Caco-2 (cell line): ENCODE data around the gene ZNF397. TPM values are rescaled to one million over a fixed set of nuclear protein-coding genes. Genes with fewer than 3 reads are reported as not detected.

Source experiments
- BruUV-seq: library from RNA; stranded (reverse); fragments of 400-500 nt; replicated peaks from 2 replicates; lab custom pipeline; 2021; lab: Mats Ljungman, UMichigan
- CTCF ChIA-PET: fragments of 300-600 bp; sonication (Branson Sonifier 250); formaldehyde crosslinking; loops from one replicate; lab custom pipeline; 2022; ENCODE audit warnings: antibody characterized with exemption; lab: Charles Lee
- POLR2A ChIA-PET: fragments of 300-600 bp; sonication (Branson Sonifier 250); formaldehyde crosslinking; loops from one replicate; lab custom pipeline; 2022; ENCODE audit warnings: antibody characterized with exemption; lab: Charles Lee
- DNase-seq, 2 experiments: peaks; one replicate each; pipeline versions ENCODE4 v3.0.0 to v3.0.0-alpha.2; 2020 to 2022
- H3K27me3 ChIP-seq: replicated peaks from 2 replicates; pipeline ENCODE4 v1.6.0; 2011; ENCODE audit warnings: low read length; ENCODE audit not compliant: control insufficient read depth, insufficient read depth
- H3K36me3 ChIP-seq: 2 replicates; pipeline ENCODE4 v1.5.1; 2011; ENCODE audit warnings: low read length; ENCODE audit not compliant: control insufficient read depth, insufficient read depth
- H3K4me1 ChIP-seq: fragments of 250-450 bp; sonication (Bioruptor Pico); 2 replicates; pipeline ENCODE4 v1.5.1; 2020; ENCODE audit warnings: mild to moderate bottlenecking
- H3K4me3 ChIP-seq: 2 replicates; pipeline ENCODE4 v1.5.1; 2011; ENCODE audit warnings: low read depth, mild to moderate bottlenecking, control low read depth, low read length
- H3K9me3 ChIP-seq: fragments of 250-450 bp; sonication (Bioruptor Pico); 2 replicates; pipeline ENCODE4 v1.5.1; 2020; ENCODE audit warnings: mild to moderate bottlenecking, moderate library complexity
- H3K27ac Mint-ChIP-seq: one replicate; pipeline ENCODE4 v1.8.0; 2022; ENCODE audit warnings: mixed read lengths; ENCODE audit not compliant: unreplicated experiment
- H3K27me3 Mint-ChIP-seq: one replicate; pipeline ENCODE4 v1.8.0; 2022; ENCODE audit warnings: mixed read lengths; ENCODE audit not compliant: insufficient read depth, unreplicated experiment
- H3K36me3 Mint-ChIP-seq: one replicate; pipeline ENCODE4 v1.8.0; 2022; ENCODE audit warnings: mild to moderate bottlenecking, mixed read lengths; ENCODE audit not compliant: insufficient read depth, unreplicated experiment
- H3K4me1 Mint-ChIP-seq: one replicate; pipeline ENCODE4 v1.8.0; 2022; ENCODE audit warnings: low read depth, mixed read lengths; ENCODE audit not compliant: unreplicated experiment
- H3K4me3 Mint-ChIP-seq: one replicate; pipeline ENCODE4 v1.8.0; 2022; ENCODE audit warnings: mild to moderate bottlenecking, moderate library complexity, mixed read lengths; ENCODE audit not compliant: unreplicated experiment
- H3K9me3 Mint-ChIP-seq: one replicate; pipeline ENCODE4 v1.8.0; 2022; ENCODE audit warnings: mixed read lengths; ENCODE audit not compliant: unreplicated experiment
- intact Hi-C: fragments of 100-400 bp; cut with micrococcal nuclease; formaldehyde crosslinking; loops from one replicate; pipeline ENCODE4 v1.10.0; 2022; ENCODE audit not compliant: unreplicated experiment
- total RNA-seq: library from RNA; stranded (reverse); gene quantifications from 2 replicates; pipeline ENCODE4 v1.2.3, GENCODE V29; 2022
- TF ChIP-seq, protein P1 (sequence below), 2 experiments: fragments of 200-600 bp in 1 of 2; IDR thresholded peaks; 1 replicate in 1 of 2; 2 replicates in 1 of 2; pipeline versions ENCODE4 v1.5.1 to v1.8.0; 2011 to 2022; ENCODE audit warnings: antibody characterized with exemption in 1 of 2, control low read depth in 1 of 2, inconsistent platforms in 1 of 2, low read depth in 1 of 2, low read length in 1 of 2, mild to moderate bottlenecking in 1 of 2, moderate library complexity in 1 of 2; ENCODE audit not compliant: insufficient read depth in 1 of 2, severe bottlenecking in 1 of 2, unreplicated experiment in 1 of 2

Gene ZNF397
- total RNA-seq, 1 experiment from 2014 or later, result 4.9 TPM

DNA sequence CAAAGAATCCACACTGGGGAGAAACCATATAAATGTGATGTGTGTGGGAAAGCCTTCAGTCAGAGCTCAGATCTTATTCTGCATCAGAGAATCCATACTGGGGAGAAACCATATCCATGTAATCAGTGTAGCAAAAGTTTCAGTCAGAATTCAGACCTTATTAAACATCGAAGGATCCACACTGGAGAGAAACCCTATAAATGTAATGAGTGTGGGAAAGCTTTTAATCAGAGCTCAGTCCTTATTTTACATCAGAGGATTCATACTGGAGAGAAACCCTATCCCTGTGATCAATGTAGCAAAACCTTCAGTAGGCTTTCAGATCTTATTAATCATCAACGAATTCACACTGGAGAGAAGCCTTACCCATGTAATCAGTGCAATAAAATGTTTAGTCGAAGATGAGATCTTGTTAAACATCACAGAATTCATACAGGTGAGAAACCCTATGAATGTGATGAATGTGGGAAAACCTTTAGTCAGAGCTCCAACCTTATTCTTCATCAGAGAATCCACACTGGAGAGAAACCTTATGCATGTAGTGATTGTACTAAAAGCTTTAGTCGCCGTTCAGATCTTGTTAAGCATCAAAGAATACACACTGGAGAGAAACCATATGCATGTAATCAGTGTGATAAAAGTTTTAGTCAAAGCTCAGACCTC, 65.9 kb downstream of the ZNF397 start:
- BruUV-seq, result no TSS peak
- Mint-ChIP-seq H3K4me3 (no peak overlapping the region), H3K27ac (no peak overlapping the region), H3K4me1 (no peaks in the 10 kb centered on the region), H3K36me3 (peaks cover 23% of the 10 kb centered on the region), H3K27me3 (no peaks in the 10 kb centered on the region), H3K9me3 (peaks cover 18% of the 10 kb centered on the region)
- Histone ChIP-seq H3K4me1 (no peaks in the 10 kb centered on the region), H3K9me3 (no peaks in the 10 kb centered on the region; the same call in 1 of the 2 replicates), H3K4me3 (no peak overlapping the region), H3K36me3 (peaks cover 1% of the 10 kb centered on the region; the same call in 1 of the 2 replicates), H3K27me3 (no peaks in the 10 kb centered on the region)
- ChIA-PET CTCF (no interaction called here), POLR2A (no interaction called here)
- TF ChIP-seq, protein P1, sequence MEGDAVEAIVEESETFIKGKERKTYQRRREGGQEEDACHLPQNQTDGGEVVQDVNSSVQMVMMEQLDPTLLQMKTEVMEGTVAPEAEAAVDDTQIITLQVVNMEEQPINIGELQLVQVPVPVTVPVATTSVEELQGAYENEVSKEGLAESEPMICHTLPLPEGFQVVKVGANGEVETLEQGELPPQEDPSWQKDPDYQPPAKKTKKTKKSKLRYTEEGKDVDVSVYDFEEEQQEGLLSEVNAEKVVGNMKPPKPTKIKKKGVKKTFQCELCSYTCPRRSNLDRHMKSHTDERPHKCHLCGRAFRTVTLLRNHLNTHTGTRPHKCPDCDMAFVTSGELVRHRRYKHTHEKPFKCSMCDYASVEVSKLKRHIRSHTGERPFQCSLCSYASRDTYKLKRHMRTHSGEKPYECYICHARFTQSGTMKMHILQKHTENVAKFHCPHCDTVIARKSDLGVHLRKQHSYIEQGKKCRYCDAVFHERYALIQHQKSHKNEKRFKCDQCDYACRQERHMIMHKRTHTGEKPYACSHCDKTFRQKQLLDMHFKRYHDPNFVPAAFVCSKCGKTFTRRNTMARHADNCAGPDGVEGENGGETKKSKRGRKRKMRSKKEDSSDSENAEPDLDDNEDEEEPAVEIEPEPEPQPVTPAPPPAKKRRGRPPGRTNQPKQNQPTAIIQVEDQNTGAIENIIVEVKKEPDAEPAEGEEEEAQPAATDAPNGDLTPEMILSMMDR (IDR thresholded peaks at IDR 0.05; ENCODE audit: insufficient read depth in 1 of 2, low read depth in 1 of 2, low read length in 1 of 2, severe bottlenecking in 1 of 2, unreplicated experiment in 1 of 2), result no peak
- intact Hi-C loops, result no loop called here
- no peak for DNase-seq

Other genes starting within 250 kb of the ZNF397 start
- gene MAPRE2, start 199.6 kb upstream of the ZNF397 start, total RNA-seq, result 8.4 and 9.3 TPM in 2 replicates
- gene ZSCAN30, start 49.2 kb downstream of the ZNF397 start, total RNA-seq, result 11.9 and 14.1 TPM in 2 replicates
- 19.4 and 21.3 TPM in 2 replicates for gene ZNF24, start 103.4 kb downstream of the ZNF397 start, total RNA-seq
- 0.35 and 0.61 TPM in 2 replicates for gene ZNF396, start 136.3 kb downstream of the ZNF397 start, total RNA-seq